CD4-positive, alpha-beta T cell (primary cell): ENCODE measurements around the gene MORC3. TPM values are rescaled to one million over a fixed set of nuclear protein-coding genes. Genes with fewer than 3 reads are reported as not detected.

Experiments
- ATAC-seq: fragments of 200-7000 bp; cut with Tn5 transposase; one replicate; pipeline ENCODE4 v1.10.0; 2022; ENCODE audit warnings: mild to moderate bottlenecking; ENCODE audit not compliant: poor library complexity
- CTCF ChIA-PET: fragments of 350-600 bp; sonication (Branson Sonifier 250); formaldehyde crosslinking; loops from one replicate; lab custom pipeline; 2021; ENCODE audit warnings: antibody characterized with exemption, inconsistent platforms; lab: Charles Lee
- POLR2A ChIA-PET: fragments of 350-600 bp; sonication (Branson Sonifier 250); formaldehyde crosslinking; loops from one replicate; lab custom pipeline; 2021; ENCODE audit warnings: antibody characterized with exemption, inconsistent platforms; lab: Charles Lee
- DNase-seq, 14 experiments: peaks; one replicate each; pipeline ENCODE4 v3.0.0-alpha.2; 2013 to 2020; ENCODE audit warnings: mixed read lengths in 2 of 14
- H3K27ac ChIP-seq, 2 donors: one replicate each; pipeline versions ENCODE4 v1.5.1 to v1.7.0; 2013; ENCODE audit warnings: low read length in 2 of 2, low read depth in 1 of 2, mild to moderate bottlenecking in 1 of 2
- H3K27me3 ChIP-seq, 2 experiments: 1 replicate in 1 of 2; 2 replicates in 1 of 2; pipeline versions ENCODE4 v1.6.1 to v1.7.0; 2013; ENCODE audit warnings: low read length in 2 of 2, control low read depth in 1 of 2, mild to moderate bottlenecking in 1 of 2, moderate library complexity in 1 of 2; ENCODE audit not compliant: insufficient read depth in 2 of 2, control insufficient read depth in 1 of 2
- H3K36me3 ChIP-seq: one replicate; pipeline ENCODE4 v1.6.1; 2013; ENCODE audit warnings: low read length, control low read depth; ENCODE audit not compliant: insufficient read depth
- H3K4me1 ChIP-seq: one replicate; pipeline ENCODE4 v1.6.1; 2013; ENCODE audit warnings: low read length, control low read depth; ENCODE audit not compliant: insufficient read depth
- H3K4me3 ChIP-seq: one replicate; pipeline ENCODE4 v1.5.1; 2013; ENCODE audit warnings: mild to moderate bottlenecking, low read length, moderate library complexity
- H3K9me3 ChIP-seq, 2 experiments: 1 replicate in 1 of 2; 2 replicates in 1 of 2; pipeline versions ENCODE4 v1.6.1 to v1.7.0; 2013; ENCODE audit warnings: low read length in 2 of 2, mild to moderate bottlenecking in 2 of 2, control low read depth in 1 of 2, moderate library complexity in 1 of 2; ENCODE audit not compliant: control insufficient read depth in 1 of 2, insufficient read depth in 1 of 2
- H3K27ac Mint-ChIP-seq: one replicate; pipeline ENCODE4 v1.8.0; 2020; ENCODE audit warnings: mixed read lengths
- H3K27me3 Mint-ChIP-seq: one replicate; pipeline ENCODE4 v1.8.0; 2021; ENCODE audit warnings: mixed read lengths
- H3K36me3 Mint-ChIP-seq: one replicate; pipeline ENCODE4 v1.8.0; 2021; ENCODE audit warnings: low read depth, mixed read lengths
- H3K4me1 Mint-ChIP-seq: one replicate; pipeline ENCODE4 v1.8.0; 2021; ENCODE audit warnings: low read depth, mixed read lengths
- H3K4me3 Mint-ChIP-seq: one replicate; pipeline ENCODE4 v1.8.0; 2020; ENCODE audit warnings: mild to moderate bottlenecking, mixed read lengths
- H3K9me3 Mint-ChIP-seq: one replicate; pipeline ENCODE4 v1.8.0; 2020; ENCODE audit warnings: mixed read lengths
- intact Hi-C, 2 experiments: fragments of 100-400 bp; cut with DNase I in 1 of 2; cut with micrococcal nuclease in 1 of 2; formaldehyde crosslinking; loops; one replicate each; pipeline versions ENCODE4 v1.15.1 to v1.9.0; 2023 to 2025; cut with DNase I, micrococcal nuclease
- total RNA-seq, 174 experiments: library from RNA in 2 of 174; stranded (reverse) in 2 of 174; gene quantifications; one replicate each; pipeline ENCODE4 v1.2.3 and lab custom pipeline; 2021 to 2026
- TF ChIP-seq, protein P1 (sequence below): fragments of 200-600 bp; IDR thresholded peaks from one replicate; pipeline ENCODE4 v1.8.0; 2022; ENCODE audit warnings: antibody characterized with exemption, mild to moderate bottlenecking

The MORC3 gene
- total RNA-seq, 2 experiments from 2014 or later = 70.2 to 71.0 TPM

DNA sequence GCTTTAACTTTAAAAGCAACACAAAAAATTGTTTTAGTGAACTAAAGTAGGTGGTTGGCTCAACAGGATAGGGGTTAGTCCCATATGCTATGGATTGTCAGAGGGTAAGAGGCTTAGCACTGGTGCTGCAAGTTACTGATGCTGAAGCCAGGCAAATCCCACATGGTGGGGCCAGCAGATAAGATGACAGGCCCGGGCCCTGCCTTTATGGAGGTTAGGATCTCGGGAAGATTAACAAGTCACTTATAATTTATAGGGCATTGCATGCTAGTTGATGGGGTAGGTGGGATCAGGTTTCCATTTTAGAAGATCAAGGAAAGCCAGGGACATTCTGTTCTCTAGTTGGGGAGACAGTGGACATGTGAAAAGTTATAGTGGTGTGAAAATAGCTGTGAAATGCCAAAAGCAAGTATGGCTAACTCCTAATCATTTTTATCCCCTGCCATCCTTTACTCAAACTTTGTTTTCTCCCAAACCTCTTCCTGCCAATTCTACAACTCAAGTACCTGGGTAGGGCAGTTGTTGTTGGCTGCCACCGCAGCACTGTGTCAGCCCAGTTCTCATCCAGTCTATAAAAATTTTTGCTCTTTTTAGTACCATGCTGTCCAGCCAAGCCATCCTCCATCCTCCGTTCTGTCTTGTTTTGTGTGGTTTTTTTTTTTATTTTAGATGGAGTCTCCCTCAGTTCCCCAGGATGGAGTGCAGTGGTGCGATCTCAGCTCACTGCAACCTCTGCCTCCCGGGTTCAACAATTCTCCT, 75.5 kb downstream of the MORC3 start:
- DNase-seq (no peak), ATAC-seq (no peak)
- Histone ChIP-seq H3K9me3 (peaks cover 0 to 11% of the 10 kb centered on the region in 2 experiments), H3K4me3 (no peak overlapping the region), H3K4me1 (no peaks in the 10 kb centered on the region), H3K36me3 (peaks cover 3% of the 10 kb centered on the region), H3K27ac (no peak overlapping the region), H3K27me3 (no peaks in the 10 kb centered on the region)
- peaks cover 2% of the 10 kb centered on the region for H3K9me3 Mint-ChIP-seq
- no peak overlapping the region for H3K27ac Mint-ChIP-seq
- H3K27me3 Mint-ChIP-seq = no peaks in the 10 kb centered on the region
- ChIA-PET POLR2A (no interaction called here), CTCF (no interaction called here)
- TF ChIP-seq, protein P1, sequence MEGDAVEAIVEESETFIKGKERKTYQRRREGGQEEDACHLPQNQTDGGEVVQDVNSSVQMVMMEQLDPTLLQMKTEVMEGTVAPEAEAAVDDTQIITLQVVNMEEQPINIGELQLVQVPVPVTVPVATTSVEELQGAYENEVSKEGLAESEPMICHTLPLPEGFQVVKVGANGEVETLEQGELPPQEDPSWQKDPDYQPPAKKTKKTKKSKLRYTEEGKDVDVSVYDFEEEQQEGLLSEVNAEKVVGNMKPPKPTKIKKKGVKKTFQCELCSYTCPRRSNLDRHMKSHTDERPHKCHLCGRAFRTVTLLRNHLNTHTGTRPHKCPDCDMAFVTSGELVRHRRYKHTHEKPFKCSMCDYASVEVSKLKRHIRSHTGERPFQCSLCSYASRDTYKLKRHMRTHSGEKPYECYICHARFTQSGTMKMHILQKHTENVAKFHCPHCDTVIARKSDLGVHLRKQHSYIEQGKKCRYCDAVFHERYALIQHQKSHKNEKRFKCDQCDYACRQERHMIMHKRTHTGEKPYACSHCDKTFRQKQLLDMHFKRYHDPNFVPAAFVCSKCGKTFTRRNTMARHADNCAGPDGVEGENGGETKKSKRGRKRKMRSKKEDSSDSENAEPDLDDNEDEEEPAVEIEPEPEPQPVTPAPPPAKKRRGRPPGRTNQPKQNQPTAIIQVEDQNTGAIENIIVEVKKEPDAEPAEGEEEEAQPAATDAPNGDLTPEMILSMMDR = no peak
- intact Hi-C loops = no loop called here
- no peaks in the 10 kb centered on the region for H3K4me1 Mint-ChIP-seq
- no peak overlapping the region for H3K4me3 Mint-ChIP-seq
- peaks cover 52% of the 10 kb centered on the region for H3K36me3 Mint-ChIP-seq

DNA sequence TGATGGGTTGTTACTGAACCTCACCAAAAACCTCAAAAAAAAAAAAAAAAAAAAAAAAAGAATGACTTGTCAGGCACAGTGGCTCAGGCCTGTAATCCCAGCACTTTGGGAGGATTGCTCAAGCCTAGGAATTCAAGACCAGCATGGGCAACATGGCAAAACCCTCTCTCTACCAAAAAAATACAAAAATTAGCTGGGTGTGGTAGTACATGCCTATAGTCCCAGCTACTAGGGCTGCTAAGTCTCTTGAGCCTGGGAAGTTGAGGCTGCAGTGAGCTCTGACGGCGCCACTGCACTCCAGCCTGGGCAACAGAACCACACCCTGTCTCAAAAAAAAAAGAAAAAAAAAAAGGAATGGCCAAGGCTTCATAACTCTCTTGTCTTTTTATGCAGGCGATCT, 76.3 kb downstream of the MORC3 start:
- ChIA-PET CTCF (interaction anchor here (0.7 kb wide), 2 partner anchors 27 to 47 kb away, joined by 3 to 4 read pairs; no protein-coding TSS in a partner anchor), POLR2A (no interaction called here)
- Histone ChIP-seq H3K36me3 (peaks cover 3% of the 10 kb centered on the region), H3K4me3 (no peak overlapping the region), H3K9me3 (peaks cover 0 to 11% of the 10 kb centered on the region in 2 experiments), H3K27me3 (no peaks in the 10 kb centered on the region), H3K4me1 (no peaks in the 10 kb centered on the region), H3K27ac (no peak overlapping the region)
- Mint-ChIP-seq H3K4me1 (no peaks in the 10 kb centered on the region), H3K4me3 (no peak overlapping the region), H3K36me3 (peaks cover 47% of the 10 kb centered on the region), H3K27ac (no peak overlapping the region), H3K9me3 (peaks cover 1% of the 10 kb centered on the region), H3K27me3 (no peaks in the 10 kb centered on the region)
- intact Hi-C loops = no loop called here
- no peak for DNase-seq
- ATAC-seq = no peak
- TF ChIP-seq, protein P1 = no peak

DNA sequence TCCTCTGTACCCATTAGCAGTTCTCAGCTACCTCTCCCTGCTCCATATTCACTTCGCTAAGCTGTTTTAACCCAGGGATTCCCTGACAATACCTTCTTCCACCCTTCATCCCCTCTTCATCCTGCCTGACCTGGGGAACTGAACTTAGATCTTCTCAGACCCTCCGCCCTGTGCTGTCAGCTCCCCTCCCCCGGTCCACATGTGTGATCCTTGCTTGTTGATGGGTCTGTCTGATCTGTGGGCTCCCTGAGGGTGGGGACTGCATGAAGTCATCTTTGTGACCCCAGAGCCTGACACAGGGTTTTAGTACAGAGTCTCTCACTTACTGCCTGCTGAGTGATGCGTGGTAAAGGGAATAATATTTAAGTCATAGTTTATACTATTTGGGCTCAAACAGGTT, 77.0 kb downstream of the MORC3 start:
- intact Hi-C loops = no loop called here
- no peaks in the 10 kb centered on the region for H3K27me3 ChIP-seq
- POLR2A ChIA-PET = no interaction called here
- no peaks in the 10 kb centered on the region for H3K9me3 Mint-ChIP-seq
- H3K36me3 Mint-ChIP-seq = peaks cover 42% of the 10 kb centered on the region
- CTCF ChIA-PET = interaction anchor here (0.7 to 0.8 kb wide), 3 partner anchors 27 to 575 kb away, joined by 3 to 4 read pairs (median 3); no protein-coding TSS in a partner anchor
- no peaks in the 10 kb centered on the region for H3K4me1 ChIP-seq
- no peak overlapping the region for H3K4me3 ChIP-seq
- TF ChIP-seq, protein P1 = no peak
- DNase-seq (no peak), ATAC-seq (no peak)
- H3K9me3 ChIP-seq = peaks cover 0 to 11% of the 10 kb centered on the region in 2 experiments
- no peak overlapping the region for H3K4me3 Mint-ChIP-seq
- no peaks in the 10 kb centered on the region for H3K4me1 Mint-ChIP-seq
- no peak overlapping the region for H3K27ac Mint-ChIP-seq
- no peaks in the 10 kb centered on the region for H3K27me3 Mint-ChIP-seq
- H3K27ac ChIP-seq = no peak overlapping the region
- H3K36me3 ChIP-seq = peaks cover 3% of the 10 kb centered on the region
